H9 (cell line): ENCODE measurements around the gene MSRB2. TPM values are rescaled to one million over a fixed set of nuclear protein-coding genes. Genes with fewer than 3 reads are reported as not detected.

Experiments used
- DNase-seq: peaks from one replicate; pipeline ENCODE4 v3.0.0-alpha.2; 2017
- H2AFZ ChIP-seq: one replicate; pipeline ENCODE4 v1.6.1; 2013; ENCODE audit warnings: mild to moderate bottlenecking, low read length, control low read depth, moderate library complexity
- H2AK5ac ChIP-seq: 2 replicates; pipeline ENCODE4 v1.6.1; 2013; ENCODE audit warnings: low read length, control low read depth, mixed read lengths; ENCODE audit not compliant: insufficient read length
- H2BK120ac ChIP-seq: one replicate; pipeline ENCODE4 v1.6.1; 2013; ENCODE audit warnings: low read depth, mild to moderate bottlenecking, low read length, control low read depth, inconsistent platforms; ENCODE audit not compliant: poor library complexity, severe bottlenecking
- H2BK12ac ChIP-seq: 2 replicates; pipeline ENCODE4 v1.6.1; 2013; ENCODE audit warnings: low read length, control low read depth, mixed read lengths, low read depth; ENCODE audit not compliant: insufficient read length
- H2BK15ac ChIP-seq: 2 replicates; pipeline ENCODE4 v1.6.1; 2013; ENCODE audit warnings: low read depth, low read length, control low read depth
- H2BK20ac ChIP-seq: one replicate; pipeline ENCODE4 v1.6.1; 2013; ENCODE audit warnings: low read depth, mild to moderate bottlenecking, low read length, control low read depth, inconsistent platforms; ENCODE audit not compliant: poor library complexity, severe bottlenecking
- H2BK5ac ChIP-seq: 2 replicates; pipeline ENCODE4 v1.6.1; 2013; ENCODE audit warnings: low read length, control low read depth, mixed read lengths; ENCODE audit not compliant: insufficient read length
- H3K14ac ChIP-seq: 2 replicates; pipeline ENCODE4 v1.6.1; 2013; ENCODE audit warnings: low read length, control low read depth; ENCODE audit not compliant: insufficient read depth
- H3K18ac ChIP-seq: 2 replicates; pipeline ENCODE4 v1.6.1; 2013; ENCODE audit warnings: low read depth, mild to moderate bottlenecking, mixed read lengths, low read length, control low read depth; ENCODE audit not compliant: insufficient read length
- H3K23ac ChIP-seq: 2 replicates; pipeline ENCODE4 v1.6.1; 2013; ENCODE audit warnings: low read length, control low read depth, mixed read lengths, low read depth; ENCODE audit not compliant: insufficient read length
- H3K23me2 ChIP-seq: 2 replicates; pipeline ENCODE4 v1.6.1; 2013; ENCODE audit warnings: low read depth, mild to moderate bottlenecking, mixed read lengths, low read length, control low read depth; ENCODE audit not compliant: insufficient read length, poor library complexity, severe bottlenecking
- H3K27ac ChIP-seq: 2 replicates; pipeline ENCODE4 v1.5.1; 2013; ENCODE audit warnings: low read length, control low read depth, mixed read lengths, low read depth; ENCODE audit not compliant: insufficient read length
- H3K27me3 ChIP-seq: 2 replicates; pipeline ENCODE4 v1.6.1; 2013; ENCODE audit warnings: low read length, control low read depth, inconsistent platforms; ENCODE audit not compliant: insufficient read depth
- H3K4ac ChIP-seq: 2 replicates; pipeline ENCODE4 v1.6.1; 2013; ENCODE audit warnings: low read depth, mild to moderate bottlenecking, control low read depth, inconsistent platforms, low read length, moderate library complexity
- H3K4me1 ChIP-seq: 2 replicates; pipeline ENCODE4 v1.6.1; 2013; ENCODE audit warnings: low read length, control low read depth, inconsistent platforms; ENCODE audit not compliant: insufficient read depth
- H3K4me2 ChIP-seq: 2 replicates; pipeline ENCODE4 v1.6.1; 2013; ENCODE audit warnings: low read length, control low read depth, mixed read lengths; ENCODE audit not compliant: insufficient read length, insufficient read depth
- H3K56ac ChIP-seq: 2 replicates; pipeline ENCODE4 v1.6.1; 2013; ENCODE audit warnings: low read depth, mild to moderate bottlenecking, mixed read lengths, low read length, control low read depth; ENCODE audit not compliant: insufficient read length
- H3K79me1 ChIP-seq: 2 replicates; pipeline ENCODE4 v1.6.1; 2013; ENCODE audit warnings: low read depth, mild to moderate bottlenecking, moderate library complexity, low read length, control low read depth, inconsistent platforms; ENCODE audit not compliant: insufficient read depth, poor library complexity, severe bottlenecking
- H3K79me2 ChIP-seq: 2 replicates; pipeline ENCODE4 v1.6.1; 2013; ENCODE audit warnings: low read length, control low read depth, inconsistent platforms; ENCODE audit not compliant: insufficient read depth
- H3K9ac ChIP-seq: 2 replicates; pipeline ENCODE4 v1.6.1; 2013; ENCODE audit warnings: low read length, control low read depth, mixed read lengths; ENCODE audit not compliant: insufficient read length; ENCODE audit errors: extremely low read depth
- H3K9me3 ChIP-seq: one replicate; pipeline ENCODE4 v1.6.1; 2013; ENCODE audit warnings: low read depth, low read length, inconsistent platforms; ENCODE audit not compliant: control insufficient read depth
- H3T11ph ChIP-seq: one replicate; pipeline ENCODE4 v1.6.1; 2013; ENCODE audit warnings: mild to moderate bottlenecking, low read length, control low read depth, inconsistent platforms
- H4K20me1 ChIP-seq: one replicate; pipeline ENCODE4 v1.6.1; 2013; ENCODE audit not compliant: control insufficient read depth, insufficient read length, insufficient read depth
- H4K5ac ChIP-seq: 2 replicates; pipeline ENCODE4 v1.6.1; 2013; ENCODE audit warnings: low read depth, mild to moderate bottlenecking, mixed read lengths, low read length, control low read depth; ENCODE audit not compliant: insufficient read length
- H4K8ac ChIP-seq: replicated peaks from 2 replicates; pipeline ENCODE4 v1.6.1; 2013; ENCODE audit warnings: low read length, control low read depth, mixed read lengths, low read depth; ENCODE audit not compliant: insufficient read length
- H4K91ac ChIP-seq: 2 replicates; pipeline ENCODE4 v1.6.1; 2013; ENCODE audit warnings: low read depth, mild to moderate bottlenecking, moderate library complexity, mixed read lengths, low read length, control low read depth; ENCODE audit not compliant: insufficient read length
- H3K27ac Mint-ChIP-seq, 3 experiments: 2 replicates in 2 of 3; 3 replicates in 1 of 3; pipeline ENCODE4 v1.8.0; 2020 to 2021; ENCODE audit warnings: mixed read lengths in 3 of 3, mild to moderate bottlenecking in 1 of 3, moderate library complexity in 1 of 3
- H3K27me3 Mint-ChIP-seq: 2 replicates; pipeline ENCODE4 v1.8.0; 2021; ENCODE audit warnings: low read depth, mild to moderate bottlenecking, moderate library complexity, mixed read lengths
- H3K36me3 Mint-ChIP-seq, 3 experiments: 2 replicates in 2 of 3; 3 replicates in 1 of 3; pipeline ENCODE4 v1.8.0; 2020 to 2021; ENCODE audit warnings: low read depth in 3 of 3, mixed read lengths in 3 of 3; ENCODE audit not compliant: insufficient read depth in 1 of 3
- H3K4me1 Mint-ChIP-seq, 2 experiments: 2 replicates each; pipeline ENCODE4 v1.8.0; 2020; ENCODE audit warnings: mixed read lengths in 2 of 2
- H3K4me3 Mint-ChIP-seq, 2 experiments: 2 replicates in 1 of 2; 3 replicates in 1 of 2; pipeline ENCODE4 v1.8.0; 2020 to 2021; ENCODE audit warnings: mild to moderate bottlenecking in 2 of 2, mixed read lengths in 2 of 2, moderate library complexity in 1 of 2
- H3K9me3 Mint-ChIP-seq, 2 experiments: 2 replicates in 1 of 2; 3 replicates in 1 of 2; pipeline ENCODE4 v1.8.0; 2020; ENCODE audit warnings: mild to moderate bottlenecking in 2 of 2, mixed read lengths in 2 of 2, moderate library complexity in 1 of 2
- WGBS: extraction: QIAGEN DNeasy Blood & Tissue Kit; methylation state at CpG from one replicate; pipeline ENCODE4 v1.1.7; 2013; ENCODE audit warnings: missing lambda C conversion rate, low lambda C conversion rate, mixed read lengths; ENCODE audit not compliant: insufficient read length; ENCODE audit errors: extremely low coverage; 5-methylcytosine and 5-hydroxymethylcytosine counted together
- total RNA-seq: library from RNA; stranded (reverse); gene quantifications from 2 replicates; pipeline ENCODE4 v1.2.1, GENCODE V29; 2021
- TF ChIP-seq, protein P1 (sequence below): fragments of 200-600 bp; sonication (generic); conservative IDR thresholded peaks from 3 replicates; pipeline ENCODE4 v1.8.0; 2021; ENCODE audit warnings: antibody characterized with exemption, mild to moderate bottlenecking

The MSRB2 gene
- total RNA-seq, 1 experiment from 2014 or later: 18.0 TPM

DNA sequence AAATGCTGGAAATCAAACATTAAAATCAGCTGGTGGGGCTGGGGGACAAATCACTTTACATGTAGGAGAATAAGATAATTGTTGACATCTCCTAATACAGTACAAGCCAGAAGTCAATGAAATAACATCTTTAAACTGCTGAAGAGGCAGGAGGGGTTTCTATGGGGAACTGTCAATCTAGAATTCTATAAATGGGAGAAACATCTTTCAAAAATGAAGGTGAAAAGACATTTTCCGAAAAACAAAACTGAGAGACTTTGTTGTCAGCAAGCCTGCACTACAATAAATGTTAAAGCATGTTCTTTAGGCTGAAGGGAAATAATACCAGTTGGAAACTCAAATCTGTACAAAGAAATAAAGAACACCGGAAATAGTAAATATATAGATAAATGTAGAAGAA, 17.3 kb upstream of the MSRB2 start:
- Histone ChIP-seq H3K9me3 (no peaks in the 10 kb centered on the region), H2BK5ac (no peak overlapping the region), H3K9ac (no peak overlapping the region), H4K91ac (no peak overlapping the region), H2BK12ac (no peak overlapping the region), H3K27me3 (no peaks in the 10 kb centered on the region), H4K20me1 (no peaks in the 10 kb centered on the region), H3K4ac (no peak overlapping the region), H3K18ac (no peak overlapping the region), H2BK20ac (no peak overlapping the region), H3K79me1 (no peaks in the 10 kb centered on the region), H3K4me1 (peaks cover 4% of the 10 kb centered on the region; the same call in 1 of the 2 replicates), H4K8ac (no peak overlapping the region), H2AFZ (no peak overlapping the region), H3K4me2 (no peak overlapping the region), H3K56ac (no peak overlapping the region), H3K27ac (no peak overlapping the region), H2BK15ac (no peak overlapping the region), H3K14ac (no peak overlapping the region), H3K23ac (no peak overlapping the region), H4K5ac (no peak overlapping the region), H2AK5ac (no peak overlapping the region), H3K23me2 (no peaks in the 10 kb centered on the region), H3K79me2 (no peaks in the 10 kb centered on the region), H3T11ph (no peak overlapping the region), H2BK120ac (no peak overlapping the region)
- Mint-ChIP-seq H3K9me3 (peaks cover 0 to 4% of the 10 kb centered on the region in 2 experiments; a peak in 1 of 5 replicates), H3K36me3 (no peaks in the 10 kb centered on the region), H3K27me3 (peaks cover 1% of the 10 kb centered on the region; the same call in 1 of the 2 replicates), H3K4me3 (no peak overlapping the region), H3K27ac (no peak overlapping the region), H3K4me1 (peaks cover 7 to 9% of the 10 kb centered on the region in 2 experiments)
- TF ChIP-seq, protein P1, sequence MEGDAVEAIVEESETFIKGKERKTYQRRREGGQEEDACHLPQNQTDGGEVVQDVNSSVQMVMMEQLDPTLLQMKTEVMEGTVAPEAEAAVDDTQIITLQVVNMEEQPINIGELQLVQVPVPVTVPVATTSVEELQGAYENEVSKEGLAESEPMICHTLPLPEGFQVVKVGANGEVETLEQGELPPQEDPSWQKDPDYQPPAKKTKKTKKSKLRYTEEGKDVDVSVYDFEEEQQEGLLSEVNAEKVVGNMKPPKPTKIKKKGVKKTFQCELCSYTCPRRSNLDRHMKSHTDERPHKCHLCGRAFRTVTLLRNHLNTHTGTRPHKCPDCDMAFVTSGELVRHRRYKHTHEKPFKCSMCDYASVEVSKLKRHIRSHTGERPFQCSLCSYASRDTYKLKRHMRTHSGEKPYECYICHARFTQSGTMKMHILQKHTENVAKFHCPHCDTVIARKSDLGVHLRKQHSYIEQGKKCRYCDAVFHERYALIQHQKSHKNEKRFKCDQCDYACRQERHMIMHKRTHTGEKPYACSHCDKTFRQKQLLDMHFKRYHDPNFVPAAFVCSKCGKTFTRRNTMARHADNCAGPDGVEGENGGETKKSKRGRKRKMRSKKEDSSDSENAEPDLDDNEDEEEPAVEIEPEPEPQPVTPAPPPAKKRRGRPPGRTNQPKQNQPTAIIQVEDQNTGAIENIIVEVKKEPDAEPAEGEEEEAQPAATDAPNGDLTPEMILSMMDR: no peak
- no CpG with 5 or more reads among the region's 2 CpGs for WGBS
- DNase-seq: no peak
